Panc1 (cell line): ENCODE measurements around the gene ADIPOR1. TPM values are rescaled to one million over a fixed set of nuclear protein-coding genes. Genes with fewer than 3 reads are reported as not detected.

Source experiments
- ATAC-seq: fragments of 200-7000 bp; cut with Tn5 transposase; 2 replicates; pipeline ENCODE4 v1.9.1; 2020; ENCODE audit warnings: mild to moderate bottlenecking, moderate library complexity
- BruUV-seq: library from RNA; stranded (reverse); fragments of 400-500 nt; replicated peaks from 2 replicates; lab custom pipeline; 2021; lab: Mats Ljungman, UMichigan
- CTCF ChIA-PET: fragments of 300-600 bp; sonication (Branson Sonifier 250); formaldehyde crosslinking; loops from one replicate; lab custom pipeline; 2022; ENCODE audit warnings: antibody characterized with exemption; lab: Charles Lee
- POLR2A ChIA-PET: fragments of 300-600 bp; sonication (Branson Sonifier 250); formaldehyde crosslinking; loops from one replicate; lab custom pipeline; 2022; ENCODE audit warnings: antibody characterized with exemption; lab: Charles Lee
- DNase-seq: peaks from one replicate; pipeline ENCODE4 v3.0.0-alpha.2; 2010; ENCODE audit warnings: low read depth, low spot score
- H3K27ac ChIP-seq: 2 replicates; pipeline ENCODE4 v1.5.1; 2011; ENCODE audit warnings: mild to moderate bottlenecking, low read length, inconsistent platforms
- H3K27me3 ChIP-seq: fragments of 200-500 bp; sonication (Bioruptor generic); 2 replicates; pipeline ENCODE4 v1.6.0; 2014; ENCODE audit warnings: low read length, inconsistent platforms; ENCODE audit not compliant: control insufficient read depth, insufficient read depth
- H3K36me3 ChIP-seq: fragments of 200-500 bp; sonication (Bioruptor generic); 2 replicates; pipeline ENCODE4 v1.5.1; 2014; ENCODE audit warnings: inconsistent platforms, mild to moderate bottlenecking, low read length, moderate library complexity; ENCODE audit not compliant: control insufficient read depth, insufficient read depth
- H3K4me1 ChIP-seq: 2 replicates; pipeline ENCODE4 v1.5.1; 2011; ENCODE audit warnings: inconsistent platforms, mild to moderate bottlenecking, low read length, moderate library complexity; ENCODE audit not compliant: control insufficient read depth, insufficient read depth
- H3K4me3 ChIP-seq, 2 experiments: 2 replicates each; pipeline ENCODE4 v1.5.1; 2011 to 2012; ENCODE audit warnings: low read depth in 2 of 2, low read length in 2 of 2, mild to moderate bottlenecking in 2 of 2, inconsistent platforms in 1 of 2, moderate library complexity in 1 of 2
- H3K9me3 ChIP-seq: fragments of 200-500 bp; sonication (Bioruptor generic); 2 replicates; pipeline ENCODE4 v1.5.1; 2014; ENCODE audit warnings: low read depth, mild to moderate bottlenecking, inconsistent platforms, low read length, moderate library complexity; ENCODE audit not compliant: control insufficient read depth, insufficient read depth
- CTCF ChIP-seq: fragments of 450-650 bp; IDR thresholded peaks from 2 replicates; pipeline ENCODE4 v1.5.1; 2017; ENCODE audit warnings: mild to moderate bottlenecking
- POLR2AphosphoS5 ChIP-seq: IDR thresholded peaks from 2 replicates; pipeline ENCODE4 v1.6.1; 2012; ENCODE audit warnings: mild to moderate bottlenecking, low read depth, low read length, moderate library complexity
- REST ChIP-seq, 2 experiments: IDR thresholded peaks; 2 replicates each; pipeline ENCODE4 v1.6.1; 2011 to 2012; ENCODE audit warnings: low read depth in 2 of 2, control low read depth in 1 of 2, low read length in 1 of 2, mild to moderate bottlenecking in 1 of 2, moderate library complexity in 1 of 2; ENCODE audit not compliant: insufficient read depth in 1 of 2
- SIN3A ChIP-seq: IDR thresholded peaks from 2 replicates; pipeline ENCODE4 v1.6.1; 2012; ENCODE audit warnings: low read depth, mild to moderate bottlenecking, low read length, moderate library complexity, borderline replicate concordance; ENCODE audit not compliant: insufficient read depth
- TCF7L2 ChIP-seq: IDR thresholded peaks from 2 replicates; pipeline ENCODE4 v1.6.1; 2011; ENCODE audit warnings: mild to moderate bottlenecking, low read depth, low read length, inconsistent platforms
- in situ Hi-C: cut with HindIII; loops from 2 replicates; pipeline ENCODE4 v1.10.0; 2016; ENCODE audit warnings: low sequenced_read_pairs, low pct_unique_long_range_greater_than_20kb
- intact Hi-C: fragments of 100-400 bp; cut with micrococcal nuclease; formaldehyde crosslinking; loops from one replicate; pipeline ENCODE4 v1.10.0; 2022; ENCODE audit not compliant: unreplicated experiment
- total RNA-seq: library from RNA; stranded (reverse); gene quantifications from one replicate; pipeline ENCODE4 v1.2.1, GENCODE V29; 2021; ENCODE audit not compliant: unreplicated experiment

ADIPOR1 gene
- total RNA-seq, 1 experiment from 2014 or later = 78.2 TPM

GRCh38 chr1:202976633-202977032 lies 18.5 kb upstream of the ADIPOR1 start:
- in situ Hi-C loops = no loop called here
- Histone ChIP-seq H3K27me3 (peaks cover 28% of the 10 kb centered on the region), H3K4me3 (no peak overlapping the region), H3K9me3 (no peaks in the 10 kb centered on the region), H3K27ac (no peak overlapping the region), H3K4me1 (no peaks in the 10 kb centered on the region), H3K36me3 (no peaks in the 10 kb centered on the region)
- ATAC-seq = no peak
- TF ChIP-seq REST (IDR thresholded peaks at IDR 0.05; ENCODE audit: insufficient read depth in 1 of 2, low read depth in 2 of 2, low read length in 1 of 2) = no peak
- no peak for TF ChIP-seq TCF7L2
- TF ChIP-seq SIN3A = no peak
- no peak for TF ChIP-seq CTCF
- TF ChIP-seq POLR2AphosphoS5 = no peak
- intact Hi-C loops = no loop called here
- no TSS peak for BruUV-seq
- DNase-seq = no peak
- ChIA-PET POLR2A (no interaction called here), CTCF (no interaction called here)

GRCh38 chr1:202974856-202975255 lies 16.7 kb upstream of the ADIPOR1 start:
- intact Hi-C loops (no loop called here), in situ Hi-C loops (no loop called here)
- H3K36me3 ChIP-seq = no peaks in the 10 kb centered on the region
- TF ChIP-seq POLR2AphosphoS5 (no peak), REST (IDR thresholded peaks at IDR 0.05; ENCODE audit: insufficient read depth in 1 of 2, low read depth in 2 of 2, low read length in 1 of 2) (no peak), TCF7L2 (no peak), SIN3A (no peak), CTCF (no peak)
- ATAC-seq (no peak), DNase-seq (no peak)
- H3K4me3 ChIP-seq = no peak overlapping the region
- no peaks in the 10 kb centered on the region for H3K9me3 ChIP-seq
- no peak overlapping the region for H3K27ac ChIP-seq
- ChIA-PET POLR2A (no interaction called here), CTCF (no interaction called here)
- no TSS peak for BruUV-seq
- peaks cover 28% of the 10 kb centered on the region for H3K27me3 ChIP-seq
- no peaks in the 10 kb centered on the region for H3K4me1 ChIP-seq
